HuH-7.5 (cell line): ENCODE measurements around the gene ZNF91.
"Not testable (repeated sequence)": the region's sequence is repeated elsewhere in the genome, so short reads cannot be mapped to it uniquely, and the experiment has no call there.

ENCODE experiments used
- DNase-seq: peaks from one replicate; pipeline ENCODE4 v3.0.0; 2011; ENCODE audit warnings: low spot score

ZNF91 gene

DNA sequence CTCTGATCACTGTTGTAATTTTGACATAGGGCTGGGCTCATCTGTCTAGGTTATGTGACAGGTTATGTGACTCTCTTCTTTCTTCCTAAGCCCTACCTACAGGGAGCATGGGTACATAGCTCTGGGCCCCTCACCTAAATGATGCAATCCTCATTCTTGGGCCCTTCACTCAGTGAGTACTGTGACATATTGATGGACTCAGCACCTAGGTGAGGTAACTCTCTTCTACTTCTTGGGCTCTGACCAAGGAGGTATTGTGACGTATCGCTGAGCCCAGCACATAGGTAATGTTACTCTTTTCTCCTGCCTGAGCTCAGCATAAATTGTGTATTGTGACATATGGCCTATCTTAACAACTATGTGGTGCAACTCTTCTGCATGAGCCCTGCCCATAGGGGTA, 76.3 kb downstream of the ZNF91 start:
- DNase-seq, result not testable (repeated sequence)

DNA sequence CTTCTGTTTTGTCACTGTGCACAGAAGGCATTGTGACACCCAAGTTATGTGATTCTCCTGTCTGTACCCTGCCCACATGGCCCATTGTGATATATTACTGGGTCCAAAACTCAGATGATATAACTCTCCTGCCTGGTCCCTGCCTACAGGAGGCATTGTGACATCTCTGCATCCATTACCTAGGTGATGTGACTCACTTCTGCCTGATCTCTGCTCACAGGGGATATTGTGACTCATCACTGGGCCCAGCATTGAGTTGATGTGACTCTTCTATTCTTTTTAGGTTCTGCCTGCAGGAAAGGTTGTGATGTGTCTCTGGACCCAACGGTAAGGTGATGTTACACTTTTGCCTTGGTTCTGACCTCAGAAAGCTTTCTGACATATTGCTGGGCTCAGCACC, 77.1 kb downstream of the ZNF91 start:
- no peak for DNase-seq

DNA sequence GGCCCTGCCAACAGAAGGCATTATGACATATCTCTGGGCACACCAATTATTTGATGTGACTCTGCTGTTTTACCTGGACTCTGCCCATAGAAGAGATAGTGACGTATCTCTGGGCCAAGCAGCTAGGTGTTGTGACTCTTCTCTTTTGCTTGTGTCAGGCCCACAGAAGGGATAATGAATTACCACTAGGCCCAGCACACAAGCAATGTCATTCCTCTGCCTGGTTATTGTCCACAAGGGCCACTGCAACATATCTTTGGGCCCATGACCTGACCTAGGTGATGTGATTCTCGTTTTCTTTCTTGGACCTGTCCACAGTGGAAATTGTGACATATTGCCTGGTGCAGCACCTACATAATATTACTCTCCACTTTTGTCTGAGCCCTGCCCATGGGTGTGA, 80.0 kb downstream of the ZNF91 start:
- DNase-seq, result no peak

DNA sequence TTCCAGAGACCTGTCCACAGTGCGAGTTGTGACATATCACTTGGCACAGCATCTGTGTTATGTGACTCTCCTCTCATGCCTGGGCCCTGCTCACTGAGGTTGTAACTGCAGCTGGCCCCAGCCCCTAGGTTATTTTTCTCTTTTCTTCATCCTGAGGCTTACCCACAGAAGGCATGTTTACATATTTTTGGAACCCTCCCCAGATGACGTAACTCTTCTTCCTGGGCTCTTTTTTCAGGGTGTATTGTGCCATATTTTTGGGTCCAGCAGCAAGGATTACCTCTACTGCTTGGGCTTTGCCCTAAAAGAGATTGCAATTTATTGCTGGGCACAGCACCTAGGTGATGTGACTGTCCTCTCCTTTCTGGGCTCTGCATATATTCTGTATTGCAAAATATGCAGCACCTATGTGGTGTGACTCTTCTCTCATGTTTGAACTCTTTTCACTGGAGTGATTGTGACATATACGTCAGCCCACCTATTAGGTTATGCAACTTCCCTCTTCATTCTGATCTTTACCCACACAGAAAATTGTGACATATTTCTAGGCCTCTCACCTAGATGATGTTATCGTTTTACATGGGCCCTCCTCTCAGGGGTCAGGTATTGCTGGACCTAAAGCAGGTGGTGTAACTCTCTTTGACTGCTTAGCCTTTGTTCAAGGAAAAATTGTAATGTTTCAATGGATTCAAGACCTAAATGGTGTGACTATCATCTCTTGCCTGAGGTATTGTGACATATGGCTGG, 80.6 kb downstream of the ZNF91 start:
- DNase-seq, result peak; percentile 62

DNA sequence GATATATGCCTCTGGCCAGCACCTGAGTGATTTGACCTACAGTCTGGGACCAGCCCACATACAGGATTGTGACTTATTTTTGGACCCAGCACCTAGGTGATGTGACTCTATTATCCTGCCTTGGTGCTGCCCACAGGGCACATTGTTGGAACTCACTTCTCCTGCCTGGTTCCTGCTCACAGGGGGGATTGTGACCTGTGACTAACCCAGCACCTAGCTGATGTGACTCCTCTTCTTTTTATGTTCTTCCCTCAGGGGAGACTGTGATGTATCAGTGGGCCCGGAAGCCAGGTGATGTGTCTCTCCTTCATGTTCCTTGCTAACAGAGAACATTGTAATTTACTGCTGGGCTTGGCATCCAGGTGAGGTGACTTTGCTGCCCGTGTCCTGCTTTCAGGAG, 82.1 kb downstream of the ZNF91 start:
- DNase-seq, result no peak

DNA sequence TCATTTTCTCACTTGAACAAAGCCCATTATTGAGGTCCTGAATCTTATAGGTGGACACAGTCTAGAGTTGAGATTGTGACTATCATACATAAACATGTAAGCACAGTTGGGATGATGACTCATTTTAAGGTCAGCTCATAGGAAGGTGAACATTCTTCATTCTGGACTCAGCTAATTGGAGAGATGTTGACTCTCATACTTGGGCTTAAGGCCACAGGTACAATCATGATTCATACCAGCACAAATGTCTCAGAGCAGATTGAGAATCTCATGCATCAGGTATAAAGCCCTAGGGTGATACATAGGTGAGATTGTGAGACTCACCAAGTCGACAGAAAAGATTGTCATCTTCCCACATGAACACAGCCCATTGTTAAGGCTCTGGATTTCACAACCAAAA, 82.8 kb downstream of the ZNF91 start:
- no peak for DNase-seq

DNA sequence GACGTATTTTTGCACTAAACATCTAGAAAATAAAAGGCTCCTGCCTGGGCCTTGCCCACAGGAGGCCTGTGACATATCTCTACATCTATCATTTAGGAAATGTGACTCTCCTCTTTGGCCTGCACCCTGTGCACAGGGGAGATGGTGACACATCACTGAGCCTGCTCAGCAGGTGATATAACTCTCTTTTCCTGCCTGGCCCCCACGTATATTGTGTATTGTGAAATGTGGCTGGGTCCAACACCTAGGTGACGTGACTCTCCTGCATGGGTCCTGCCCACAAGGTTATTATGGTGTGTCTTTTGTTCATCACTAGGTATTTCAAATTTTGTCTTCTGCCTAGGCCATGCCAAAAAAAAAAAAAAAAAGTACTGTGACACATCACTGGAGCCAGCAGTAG, 83.7 kb downstream of the ZNF91 start:
- DNase-seq, result no peak

DNA sequence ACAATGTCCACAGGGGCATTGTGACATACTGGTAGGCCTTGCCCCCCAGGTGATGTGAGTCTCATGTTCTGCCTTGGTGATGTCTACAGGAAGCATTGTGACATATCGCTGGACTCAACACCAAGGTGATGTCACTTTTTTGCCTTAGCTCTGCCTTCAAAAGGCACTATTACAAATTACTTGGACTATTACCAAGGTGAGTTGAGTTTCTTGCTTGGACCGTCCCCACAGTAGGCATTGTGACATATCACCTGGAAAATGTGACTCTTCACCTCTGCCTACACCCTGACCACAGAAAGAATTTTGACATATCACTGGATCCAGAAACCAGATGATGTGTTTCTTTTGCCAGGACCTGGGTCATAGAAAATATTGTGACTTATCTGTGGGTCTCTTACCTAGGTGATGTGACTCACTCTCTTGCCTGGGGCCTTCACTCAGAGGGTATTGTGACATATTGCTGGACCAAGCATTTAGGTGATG, 84.5 kb downstream of the ZNF91 start:
- DNase-seq, result no peak

DNA sequence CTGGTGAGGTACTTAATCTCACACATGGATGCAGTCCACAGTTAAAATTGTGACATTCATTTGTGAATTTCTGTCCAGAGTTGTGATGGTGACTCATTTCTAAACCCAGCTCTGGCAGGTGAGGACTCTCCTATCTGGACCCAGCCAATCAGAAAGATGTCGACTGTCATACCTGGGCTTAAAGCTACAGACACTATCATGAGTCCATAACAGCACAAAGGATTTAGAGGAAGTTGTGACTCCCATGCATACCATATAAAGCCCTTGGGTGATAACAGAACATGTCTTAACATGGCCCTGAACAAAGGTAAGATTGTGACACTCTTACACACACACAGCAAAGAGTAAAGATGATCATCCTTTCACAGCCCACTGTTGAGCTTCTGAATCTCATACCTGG, 85.3 kb downstream of the ZNF91 start:
- no peak for DNase-seq

DNA sequence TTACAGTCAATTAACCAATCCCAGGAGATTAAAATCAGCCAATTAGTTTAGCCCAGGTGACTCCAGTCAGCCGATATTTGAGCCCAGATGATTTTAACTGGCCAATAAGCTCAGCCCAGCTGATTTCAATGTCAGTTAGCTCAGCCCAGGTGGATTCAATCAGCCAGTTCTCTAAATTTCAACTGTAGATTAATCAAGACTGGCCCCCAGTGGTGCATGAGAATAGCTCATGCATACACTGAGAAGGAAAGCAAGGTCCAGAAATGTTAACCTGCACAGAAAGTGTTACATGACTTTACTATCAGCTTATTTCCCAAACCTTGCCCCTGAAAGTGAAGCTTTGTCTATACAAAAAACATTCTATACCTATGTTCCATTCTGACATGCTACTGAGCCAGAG, 89.7 kb downstream of the ZNF91 start:
- no peak for DNase-seq

DNA sequence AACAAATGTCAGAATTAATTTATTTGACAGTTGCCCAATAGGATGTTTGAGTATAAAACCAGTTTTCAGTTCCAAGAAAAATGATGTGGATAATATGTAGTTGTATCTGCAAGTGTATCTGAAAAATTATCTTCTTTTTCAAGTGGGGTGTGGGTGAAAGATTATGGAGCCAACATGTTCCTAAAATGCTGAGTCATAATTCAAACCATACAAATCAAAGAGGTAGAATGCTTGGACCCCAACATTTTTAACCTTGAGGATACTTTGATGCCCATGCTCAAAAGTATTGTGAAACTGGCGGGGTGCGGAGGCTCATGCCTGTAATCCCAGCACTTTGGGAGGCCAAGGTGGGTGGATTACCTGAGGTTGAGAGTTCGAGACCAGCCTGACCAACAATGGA, 91.0 kb downstream of the ZNF91 start:
- DNase-seq, result no peak

DNA sequence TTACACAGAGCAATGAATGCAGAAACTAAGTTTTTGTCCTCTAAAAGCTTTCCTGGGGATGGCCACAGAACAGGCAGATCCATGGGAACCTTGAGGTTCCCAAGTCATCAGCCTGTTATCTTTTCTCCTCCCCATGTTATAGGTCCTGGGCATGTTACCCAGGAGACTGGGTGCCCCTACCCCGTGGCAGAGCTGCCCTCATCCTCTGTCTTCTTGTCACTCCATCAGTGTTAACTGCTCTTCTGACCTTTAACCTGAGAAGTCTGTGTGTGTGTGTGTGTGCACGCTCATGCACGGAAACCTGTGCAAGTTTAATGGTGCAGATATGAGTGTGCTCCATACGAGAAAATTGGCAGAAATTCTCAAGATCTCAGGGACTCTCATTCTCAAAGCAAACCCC, 101.1 kb downstream of the ZNF91 start:
- DNase-seq, result no peak

DNA sequence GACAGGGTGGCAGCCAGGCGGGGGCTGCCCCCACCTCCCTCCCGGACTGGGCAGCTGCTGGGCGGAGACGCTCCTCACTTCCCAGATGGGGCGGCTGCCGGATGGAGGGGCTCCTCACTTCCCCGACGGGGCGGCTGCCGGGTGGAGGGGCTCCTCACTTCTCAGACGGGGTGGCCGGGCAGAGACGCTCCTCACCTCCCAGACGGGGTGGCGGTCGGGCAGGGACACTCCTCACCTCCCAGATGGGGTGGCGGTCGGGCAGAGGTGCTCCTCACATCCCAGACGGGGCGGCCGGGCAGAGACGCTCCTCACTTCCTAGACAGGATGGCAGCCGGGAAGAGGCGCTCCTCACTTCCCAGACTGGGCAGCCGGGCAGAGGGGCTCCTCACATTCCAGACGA, 105.3 kb downstream of the ZNF91 start:
- DNase-seq, result not testable (repeated sequence)
